ENCODE results near the gene CCDC185. TPM values are rescaled to one million over a fixed set of nuclear protein-coding genes. Genes with fewer than 3 reads are reported as not detected.
"Not testable (repeated sequence)": the region's sequence is repeated elsewhere in the genome, so short reads cannot be mapped to it uniquely, and the experiment has no call there.

CCDC185 gene
- total RNA-seq, 1 donor from 2014 or later = not detected

DNA sequence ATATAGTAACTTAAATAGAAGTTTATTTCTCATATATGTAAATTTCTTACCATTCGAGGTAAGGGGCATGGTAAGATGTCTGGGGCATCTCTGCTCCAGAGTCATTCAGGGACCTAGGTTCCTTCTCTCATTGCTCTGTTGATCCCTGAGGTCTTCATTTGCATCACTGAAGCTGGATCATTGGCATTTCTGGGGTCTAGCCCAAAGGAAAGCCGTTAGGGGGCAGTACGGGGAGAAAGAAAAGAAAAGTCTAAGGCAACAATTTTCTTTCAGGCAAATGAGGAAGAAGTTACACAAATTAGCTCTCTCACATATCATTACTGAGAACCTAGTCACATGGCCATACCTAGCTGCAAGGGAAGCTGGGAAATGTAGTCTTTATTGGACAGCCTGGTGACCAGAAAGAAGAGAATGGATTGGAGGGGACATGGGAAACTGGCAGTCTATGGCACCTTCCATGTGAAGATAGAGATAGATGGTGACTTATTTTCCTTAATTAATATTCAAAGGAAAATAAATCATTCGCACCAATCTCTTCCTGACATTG, 19.1 kb upstream of the CCDC185 start:
- Mint-ChIP-seq H3K4me1 (ENCODE audit: unreplicated experiment) (no peaks in the 10 kb centered on the region), H3K9me3 (peaks cover 12% of the 10 kb centered on the region), H3K27me3 (peaks cover 29% of the 10 kb centered on the region), H3K36me3 (no peaks in the 10 kb centered on the region), H3K27ac (no peak overlapping the region), H3K4me3 (no peak overlapping the region)
- DNase-seq (ENCODE audit: extremely low spot score, unreplicated experiment) = no peak
- TF ChIP-seq, protein P1, sequence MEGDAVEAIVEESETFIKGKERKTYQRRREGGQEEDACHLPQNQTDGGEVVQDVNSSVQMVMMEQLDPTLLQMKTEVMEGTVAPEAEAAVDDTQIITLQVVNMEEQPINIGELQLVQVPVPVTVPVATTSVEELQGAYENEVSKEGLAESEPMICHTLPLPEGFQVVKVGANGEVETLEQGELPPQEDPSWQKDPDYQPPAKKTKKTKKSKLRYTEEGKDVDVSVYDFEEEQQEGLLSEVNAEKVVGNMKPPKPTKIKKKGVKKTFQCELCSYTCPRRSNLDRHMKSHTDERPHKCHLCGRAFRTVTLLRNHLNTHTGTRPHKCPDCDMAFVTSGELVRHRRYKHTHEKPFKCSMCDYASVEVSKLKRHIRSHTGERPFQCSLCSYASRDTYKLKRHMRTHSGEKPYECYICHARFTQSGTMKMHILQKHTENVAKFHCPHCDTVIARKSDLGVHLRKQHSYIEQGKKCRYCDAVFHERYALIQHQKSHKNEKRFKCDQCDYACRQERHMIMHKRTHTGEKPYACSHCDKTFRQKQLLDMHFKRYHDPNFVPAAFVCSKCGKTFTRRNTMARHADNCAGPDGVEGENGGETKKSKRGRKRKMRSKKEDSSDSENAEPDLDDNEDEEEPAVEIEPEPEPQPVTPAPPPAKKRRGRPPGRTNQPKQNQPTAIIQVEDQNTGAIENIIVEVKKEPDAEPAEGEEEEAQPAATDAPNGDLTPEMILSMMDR (conservative IDR thresholded peaks at IDR 0.05) = no peak

DNA sequence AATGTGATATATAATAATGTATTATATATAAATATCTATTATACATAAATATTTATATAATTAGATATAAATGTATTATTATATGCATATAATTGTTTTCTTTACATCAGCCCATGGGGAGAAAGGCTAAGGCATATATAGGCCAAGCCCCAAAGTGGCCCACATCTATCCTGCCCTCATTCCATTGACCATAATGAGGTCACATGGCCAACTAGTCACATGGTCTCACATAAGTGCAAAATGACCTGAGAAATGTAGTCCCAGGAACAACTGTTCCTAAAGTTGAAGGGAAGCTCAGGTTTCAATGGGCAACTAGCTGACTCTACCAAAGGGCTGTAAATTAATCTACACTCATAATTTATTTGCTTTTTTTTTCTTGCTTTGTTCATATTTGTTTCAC, 14.5 kb upstream of the CCDC185 start:
- H3K27me3 Mint-ChIP-seq = peaks cover 12% of the 10 kb centered on the region
- no peak overlapping the region for H3K4me3 Mint-ChIP-seq
- TF ChIP-seq, protein P1 (conservative IDR thresholded peaks at IDR 0.05) = no peak
- H3K36me3 Mint-ChIP-seq = no peaks in the 10 kb centered on the region
- no peak overlapping the region for H3K27ac Mint-ChIP-seq
- H3K4me1 Mint-ChIP-seq (ENCODE audit: unreplicated experiment) = no peaks in the 10 kb centered on the region
- peaks cover 9% of the 10 kb centered on the region for H3K9me3 Mint-ChIP-seq
- DNase-seq (ENCODE audit: extremely low spot score, unreplicated experiment) = no peak

DNA sequence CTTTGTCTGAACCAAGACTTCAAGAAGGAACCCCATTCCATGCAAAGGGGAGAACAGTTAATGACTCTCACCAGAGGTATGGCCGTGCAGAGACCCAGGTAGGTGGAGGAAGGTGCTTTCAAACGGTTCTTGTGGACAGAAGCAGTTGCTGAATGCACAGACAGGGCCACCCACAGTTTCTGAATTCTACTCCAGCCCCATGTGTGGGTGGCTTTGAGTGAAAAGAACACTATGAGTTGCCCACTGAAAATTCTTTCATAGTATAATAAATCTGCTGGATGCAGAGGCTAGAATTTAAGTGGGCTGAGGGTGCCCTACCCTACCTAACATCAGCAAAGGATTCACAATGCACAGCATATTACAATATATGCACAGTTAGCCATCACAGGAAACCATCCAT, 7.2 kb upstream of the CCDC185 start:
- TF ChIP-seq, protein P1 (conservative IDR thresholded peaks at IDR 0.05) = no peak
- no peaks in the 10 kb centered on the region for H3K4me1 Mint-ChIP-seq (ENCODE audit: unreplicated experiment)
- H3K4me3 Mint-ChIP-seq = no peak overlapping the region
- no peaks in the 10 kb centered on the region for H3K9me3 Mint-ChIP-seq
- peaks cover 18% of the 10 kb centered on the region for H3K27me3 Mint-ChIP-seq
- no peak for DNase-seq (ENCODE audit: extremely low spot score, unreplicated experiment)
- no peaks in the 10 kb centered on the region for H3K36me3 Mint-ChIP-seq
- no peak overlapping the region for H3K27ac Mint-ChIP-seq

DNA sequence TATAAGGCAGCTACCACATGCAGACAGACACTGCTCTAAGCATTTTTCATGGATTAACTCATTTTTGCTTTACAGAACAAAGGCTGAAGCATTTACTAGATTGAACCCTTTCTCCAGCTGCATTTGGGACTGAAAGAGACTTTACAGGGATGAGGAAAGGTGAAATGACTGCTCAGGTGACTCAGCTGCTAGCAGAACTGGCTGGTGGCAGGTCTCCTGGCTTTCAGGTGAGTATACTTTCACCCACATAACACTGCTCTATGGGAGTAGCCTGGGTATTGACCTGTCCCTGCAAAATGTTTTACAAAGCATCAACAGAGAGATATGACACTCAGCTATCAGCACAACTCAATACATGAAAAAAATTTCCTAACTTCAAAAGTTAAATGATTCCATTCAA, 2.6 kb upstream of the CCDC185 start:
- DNase-seq (ENCODE audit: extremely low spot score, unreplicated experiment) = no peak
- peaks cover 16% of the 10 kb centered on the region for H3K27me3 Mint-ChIP-seq
- H3K27ac Mint-ChIP-seq = no peak overlapping the region
- no peak overlapping the region for H3K4me3 Mint-ChIP-seq
- no peaks in the 10 kb centered on the region for H3K9me3 Mint-ChIP-seq
- H3K4me1 Mint-ChIP-seq (ENCODE audit: unreplicated experiment) = no peaks in the 10 kb centered on the region
- TF ChIP-seq, protein P1 (conservative IDR thresholded peaks at IDR 0.05) = no peak
- no peaks in the 10 kb centered on the region for H3K36me3 Mint-ChIP-seq

DNA sequence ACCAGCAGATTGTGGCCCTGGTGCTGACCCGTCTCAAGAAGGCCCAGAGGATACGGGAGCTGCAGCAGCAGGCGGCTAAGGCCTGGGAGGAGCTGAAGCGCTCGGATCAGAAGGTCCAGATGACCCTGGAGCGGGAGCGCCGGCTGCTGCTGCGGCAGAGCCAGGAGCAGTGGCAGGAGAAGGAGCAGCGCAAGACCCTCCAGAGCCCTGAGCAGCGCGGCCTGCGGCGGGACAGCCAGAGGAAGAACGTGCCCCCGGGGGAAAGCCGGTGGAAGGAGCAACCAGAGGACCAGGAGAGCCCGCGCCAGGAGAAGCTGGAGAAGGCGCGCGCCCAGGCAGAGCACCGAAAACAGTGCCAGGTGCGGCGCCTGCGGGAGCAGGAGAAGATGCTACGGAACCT, 1.0 kb downstream of the CCDC185 start:
- DNase-seq (ENCODE audit: extremely low spot score, unreplicated experiment) = no peak
- Mint-ChIP-seq H3K4me1 (ENCODE audit: unreplicated experiment) (no peaks in the 10 kb centered on the region), H3K4me3 (no peak overlapping the region), H3K27me3 (peaks cover 13% of the 10 kb centered on the region), H3K27ac (no peak overlapping the region), H3K9me3 (no peaks in the 10 kb centered on the region), H3K36me3 (no peaks in the 10 kb centered on the region)
- TF ChIP-seq, protein P1 (conservative IDR thresholded peaks at IDR 0.05) = no peak

DNA sequence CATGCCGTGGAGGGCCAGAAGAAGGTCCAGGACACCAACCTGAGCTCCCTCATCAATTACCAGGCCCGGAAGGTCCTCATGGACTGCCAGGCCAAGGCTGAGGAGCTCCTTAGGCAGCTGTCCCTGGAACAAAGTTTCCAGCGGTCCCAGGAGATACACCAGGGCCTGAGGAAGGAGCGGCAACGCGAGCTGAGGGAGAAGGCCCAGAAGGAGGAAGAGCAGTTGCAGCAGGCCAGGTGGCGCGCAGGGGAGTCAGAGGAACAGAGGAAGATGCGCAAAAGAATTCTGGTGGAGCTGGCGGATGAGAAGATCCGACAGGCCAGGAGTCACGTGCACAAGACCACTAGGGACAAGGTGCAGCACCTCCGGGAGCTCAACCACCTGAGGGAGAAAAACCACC, 1.5 kb downstream of the CCDC185 start:
- Mint-ChIP-seq H3K36me3 (no peaks in the 10 kb centered on the region), H3K4me1 (ENCODE audit: unreplicated experiment) (no peaks in the 10 kb centered on the region), H3K4me3 (no peak overlapping the region), H3K27me3 (peaks cover 9% of the 10 kb centered on the region), H3K9me3 (no peaks in the 10 kb centered on the region), H3K27ac (no peak overlapping the region)
- TF ChIP-seq, protein P1 (conservative IDR thresholded peaks at IDR 0.05) = no peak
- no peak for DNase-seq (ENCODE audit: extremely low spot score, unreplicated experiment)

DNA sequence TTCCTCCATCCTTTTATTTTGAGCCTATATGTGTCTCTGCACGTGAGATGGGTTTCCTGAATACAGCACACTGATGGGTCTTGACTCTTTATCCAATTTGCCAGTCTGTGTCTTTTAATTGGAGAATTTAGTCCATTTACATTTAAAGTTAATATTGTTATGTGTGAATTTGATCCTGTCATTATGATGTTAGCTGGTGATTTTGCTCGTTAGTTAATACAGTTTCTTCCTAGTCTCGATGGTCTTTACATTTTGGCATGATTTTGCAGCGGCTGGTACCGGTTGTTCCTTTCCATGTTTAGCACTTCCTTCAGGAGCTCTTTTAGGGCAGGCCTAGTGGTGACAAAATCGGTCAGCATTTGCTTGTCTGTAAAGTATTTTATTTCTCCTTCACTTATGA, 6.2 kb downstream of the CCDC185 start:
- not testable (repeated sequence) for H3K27ac Mint-ChIP-seq; H3K4me3 Mint-ChIP-seq; DNase-seq (ENCODE audit: extremely low spot score, unreplicated experiment); H3K27me3 Mint-ChIP-seq; H3K36me3 Mint-ChIP-seq; H3K4me1 Mint-ChIP-seq (ENCODE audit: unreplicated experiment)
- peaks cover 14% of the 10 kb centered on the region for H3K9me3 Mint-ChIP-seq
